Measurements from ENCODE around the gene KIAA0825.

KIAA0825 gene

GRCh38 chr5:94558028-94558427 is 60.4 kb downstream of the KIAA0825 start:
- no peak for TF ChIP-seq CTCF (IDR thresholded peaks at IDR 0.05; ENCODE audit: low read depth, low read length, missing control alignments)
- DNase-seq (ENCODE audit: extremely low read depth, low read depth): no peak
- no peak overlapping the region for H3K4me3 ChIP-seq (replicated peaks; ENCODE audit: low read depth, low read length)

DNA sequence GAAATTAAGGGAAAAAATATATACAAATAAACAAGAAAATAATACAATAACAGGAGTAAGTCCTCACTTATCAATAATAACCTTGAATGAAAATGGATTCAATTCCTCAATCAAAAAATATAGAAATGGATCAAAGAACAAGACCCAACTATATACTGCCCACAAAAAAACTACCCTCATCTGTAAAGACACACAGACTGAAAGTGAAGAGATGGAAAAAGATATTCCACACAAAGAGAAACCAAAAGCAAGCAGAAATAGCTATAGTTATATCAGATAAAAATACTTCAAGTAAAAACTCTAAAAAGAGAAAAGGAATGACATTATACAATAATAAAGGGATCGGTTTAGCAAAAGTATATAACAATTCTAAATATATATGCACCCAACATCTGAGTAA is 66.5 kb downstream of the KIAA0825 start:
- no peak for DNase-seq (ENCODE audit: extremely low read depth, low read depth)
- no peak overlapping the region for H3K4me3 ChIP-seq (replicated peaks; ENCODE audit: low read depth, low read length)
- TF ChIP-seq CTCF (IDR thresholded peaks at IDR 0.05; ENCODE audit: low read depth, low read length, missing control alignments): no peak

GRCh38 chr5:94545870-94546625 is 72.4 kb downstream of the KIAA0825 start:
- no peak for DNase-seq (ENCODE audit: extremely low read depth, low read depth)
- TF ChIP-seq CTCF (IDR thresholded peaks at IDR 0.05; ENCODE audit: low read depth, low read length, missing control alignments): no peak
- H3K4me3 ChIP-seq (replicated peaks; ENCODE audit: low read depth, low read length): no peak overlapping the region

GRCh38 chr5:94544875-94545547 is 73.4 kb downstream of the KIAA0825 start:
- TF ChIP-seq CTCF (IDR thresholded peaks at IDR 0.05; ENCODE audit: low read depth, low read length, missing control alignments): no peak
- no peak for DNase-seq (ENCODE audit: extremely low read depth, low read depth)
- H3K4me3 ChIP-seq (replicated peaks; ENCODE audit: low read depth, low read length): no peak overlapping the region

GRCh38 chr5:94544031-94544650 is 74.3 kb downstream of the KIAA0825 start:
- TF ChIP-seq CTCF (IDR thresholded peaks at IDR 0.05; ENCODE audit: low read depth, low read length, missing control alignments): no peak
- H3K4me3 ChIP-seq (replicated peaks; ENCODE audit: low read depth, low read length): no peak overlapping the region
- no peak for DNase-seq (ENCODE audit: extremely low read depth, low read depth)

DNA sequence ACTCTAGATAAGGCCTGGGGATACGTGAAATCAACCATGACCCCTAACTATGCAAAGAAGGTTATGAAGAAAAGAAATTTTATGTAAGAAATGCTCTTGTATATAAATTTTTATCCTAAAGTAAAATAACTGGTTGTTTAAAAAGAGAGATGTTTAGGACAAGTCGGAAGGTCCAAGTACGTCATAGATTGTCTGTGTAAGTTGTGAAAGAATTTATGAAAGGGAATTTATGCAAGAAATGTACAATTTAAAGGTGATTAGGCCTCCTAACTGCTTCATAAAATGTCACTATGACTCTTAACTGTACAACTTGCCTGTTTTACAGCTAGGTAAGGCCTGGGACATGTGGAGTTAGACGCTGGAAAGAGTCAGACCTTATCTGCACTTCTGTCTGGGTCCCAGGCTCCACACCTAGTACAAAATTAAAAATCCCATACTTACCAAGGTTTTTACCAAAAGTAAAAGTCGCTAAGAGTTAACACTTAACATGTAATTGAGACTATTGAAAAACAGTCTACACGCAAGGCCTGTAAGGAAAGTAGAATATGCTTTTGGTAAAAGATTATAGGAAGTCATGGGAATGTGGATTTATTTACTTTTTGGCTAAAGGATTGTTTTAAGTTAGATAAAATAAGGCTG is 77.4 kb downstream of the KIAA0825 start:
- no peak for TF ChIP-seq CTCF (IDR thresholded peaks at IDR 0.05; ENCODE audit: low read depth, low read length, missing control alignments)
- no peak overlapping the region for H3K4me3 ChIP-seq (replicated peaks; ENCODE audit: low read depth, low read length)
- no peak for DNase-seq (ENCODE audit: extremely low read depth, low read depth)
